K562 (cell line): Measurements from ENCODE around the gene CHST8. TPM values are rescaled to one million over a fixed set of nuclear protein-coding genes. Genes with fewer than 3 reads are reported as not detected.
A peak's percentile ranks its signal among the peaks of the same experiment; 100 is the strongest.

Experiments
- CBX3 ChIP-seq, 2 experiments: IDR thresholded peaks; 1 replicate in 1 of 2; 2 replicates in 1 of 2; pipeline ENCODE4 v1.6.1; 2012; ENCODE audit warnings: inconsistent platforms in 2 of 2, low read length in 2 of 2, borderline replicate concordance in 1 of 2, control low read depth in 1 of 2
- CEBPB ChIP-seq: fragments of 450-650 bp; IDR thresholded peaks from 2 replicates; pipeline ENCODE4 v1.6.1; 2016; ENCODE audit warnings: missing genetic modification characterization, missing compliant biosample characterization
- MIER1 ChIP-seq: fragments of 450-650 bp; IDR thresholded peaks from 2 replicates; pipeline ENCODE4 v1.6.1; 2016; ENCODE audit warnings: antibody characterized with exemption, mild to moderate bottlenecking, low read depth
- ZNF318 ChIP-seq, 2 experiments: fragments of 450-650 bp; IDR thresholded peaks; 2 replicates each; pipeline ENCODE4 v1.6.1; 2016; ENCODE audit warnings: mild to moderate bottlenecking in 2 of 2, borderline replicate concordance in 1 of 2, low read depth in 1 of 2, moderate library complexity in 1 of 2
- ZNF589 ChIP-seq: fragments of 200-800 bp; sonication (Bioruptor generic); IDR thresholded peaks from 2 replicates; pipeline ENCODE4 v1.6.1; 2016; ENCODE audit warnings: low read depth, missing genetic modification characterization, missing compliant biosample characterization
- ZNF75A ChIP-seq: fragments of 450-650 bp; formaldehyde crosslinking; IDR thresholded peaks from 2 replicates; pipeline ENCODE4 v1.4.0; 2020; ENCODE audit warnings: mild to moderate bottlenecking
- polyA plus RNA-seq, 8 experiments: library from polyadenylated mRNA; depleted of rRNA in 4 of 8; stranded (reverse) in 5 of 8; unstranded in 3 of 8; fragments of >200 nt; fragmentation: Nextera tagmentation in 2 of 8; fragmentation: Illumina TruSeq in 1 of 8; extraction: Ambion mirVana in 2 of 8; extraction: Trizol in 1 of 8; gene quantifications; 2 replicates each; pipeline versions ENCODE4 v1.2.1 to v1.2.3, GENCODE V29; 2011 to 2014; ENCODE audit warnings: inconsistent platforms in 1 of 8, missing spikeins in 1 of 8
- total RNA-seq, 7 experiments: library from RNA; depleted of rRNA in 6 of 7; stranded (reverse); fragments of >200 nt in 6 of 7; fragmentation: Illumina TruSeq in 2 of 7; extraction: Trizol in 2 of 7; gene quantifications; 2 replicates each; pipeline versions ENCODE4 v1.2.1 to v1.2.3, GENCODE V29; 2011 to 2021; ENCODE audit warnings: low replicate concordance in 1 of 7
- TF ChIP-seq, protein P1 (sequence below), 2 experiments: fragments of 450-650 bp; formaldehyde crosslinking in 1 of 2; IDR thresholded peaks; 2 replicates each; pipeline versions ENCODE4 v1.4.0 to v1.6.1; 2014 to 2020; ENCODE audit warnings: mild to moderate bottlenecking in 2 of 2, borderline replicate concordance in 1 of 2, low read depth in 1 of 2
- TF ChIP-seq, protein P2 (sequence below): fragments of 250-450 bp; sonication (Bioruptor Pico); IDR thresholded peaks from 2 replicates; pipeline ENCODE4 v1.8.0; 2022; ENCODE audit warnings: moderate library complexity, mild to moderate bottlenecking, inconsistent platforms

The CHST8 gene
- total and polyA plus RNA-seq, 9 of the 15 experiments (the other 6 are each of a cell fraction or from before 2014, with no cell fraction given) = 0.11 TPM; not detected in 8

- no peak for TF ChIP-seq ZNF318 (IDR thresholded peaks at IDR 0.05; ENCODE audit: borderline replicate concordance in 1 of 2, low read depth in 1 of 2)
- peak; percentile 66; the same call in 1 of the 2 replicates for TF ChIP-seq MIER1
- TF ChIP-seq CBX3 (IDR thresholded peaks at IDR 0.05; ENCODE audit: borderline replicate concordance in 1 of 2, low read length in 2 of 2) = no peak
- TF ChIP-seq, protein P1, sequence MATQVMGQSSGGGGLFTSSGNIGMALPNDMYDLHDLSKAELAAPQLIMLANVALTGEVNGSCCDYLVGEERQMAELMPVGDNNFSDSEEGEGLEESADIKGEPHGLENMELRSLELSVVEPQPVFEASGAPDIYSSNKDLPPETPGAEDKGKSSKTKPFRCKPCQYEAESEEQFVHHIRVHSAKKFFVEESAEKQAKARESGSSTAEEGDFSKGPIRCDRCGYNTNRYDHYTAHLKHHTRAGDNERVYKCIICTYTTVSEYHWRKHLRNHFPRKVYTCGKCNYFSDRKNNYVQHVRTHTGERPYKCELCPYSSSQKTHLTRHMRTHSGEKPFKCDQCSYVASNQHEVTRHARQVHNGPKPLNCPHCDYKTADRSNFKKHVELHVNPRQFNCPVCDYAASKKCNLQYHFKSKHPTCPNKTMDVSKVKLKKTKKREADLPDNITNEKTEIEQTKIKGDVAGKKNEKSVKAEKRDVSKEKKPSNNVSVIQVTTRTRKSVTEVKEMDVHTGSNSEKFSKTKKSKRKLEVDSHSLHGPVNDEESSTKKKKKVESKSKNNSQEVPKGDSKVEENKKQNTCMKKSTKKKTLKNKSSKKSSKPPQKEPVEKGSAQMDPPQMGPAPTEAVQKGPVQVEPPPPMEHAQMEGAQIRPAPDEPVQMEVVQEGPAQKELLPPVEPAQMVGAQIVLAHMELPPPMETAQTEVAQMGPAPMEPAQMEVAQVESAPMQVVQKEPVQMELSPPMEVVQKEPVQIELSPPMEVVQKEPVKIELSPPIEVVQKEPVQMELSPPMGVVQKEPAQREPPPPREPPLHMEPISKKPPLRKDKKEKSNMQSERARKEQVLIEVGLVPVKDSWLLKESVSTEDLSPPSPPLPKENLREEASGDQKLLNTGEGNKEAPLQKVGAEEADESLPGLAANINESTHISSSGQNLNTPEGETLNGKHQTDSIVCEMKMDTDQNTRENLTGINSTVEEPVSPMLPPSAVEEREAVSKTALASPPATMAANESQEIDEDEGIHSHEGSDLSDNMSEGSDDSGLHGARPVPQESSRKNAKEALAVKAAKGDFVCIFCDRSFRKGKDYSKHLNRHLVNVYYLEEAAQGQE (IDR thresholded peaks at IDR 0.05; ENCODE audit: borderline replicate concordance) = peak; percentile 94
- TF ChIP-seq, protein P1 (CRISPR knock-in tag; IDR thresholded peaks at IDR 0.05; ENCODE audit: low read depth) = peak; percentile 86
- TF ChIP-seq, protein P2, sequence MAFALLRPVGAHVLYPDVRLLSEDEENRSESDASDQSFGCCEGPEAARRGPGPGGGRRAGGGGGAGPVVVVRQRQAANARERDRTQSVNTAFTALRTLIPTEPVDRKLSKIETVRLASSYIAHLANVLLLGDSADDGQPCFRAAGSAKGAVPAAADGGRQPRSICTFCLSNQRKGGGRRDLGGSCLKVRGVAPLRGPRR (CRISPR knock-in tag) = no peak
- no peak for TF ChIP-seq ZNF75A (CRISPR knock-in tag)
- TF ChIP-seq ZNF589 (CRISPR knock-in tag) = no peak
- no peak for TF ChIP-seq CEBPB (tag)
Measured at GRCh38 chr19:33683881-33684537, 62.3 kb downstream of the CHST8 start (continued).
